WTC11 (cell line): ENCODE measurements around the gene SERTAD2. TPM values are rescaled to one million over a fixed set of nuclear protein-coding genes. Genes with fewer than 3 reads are reported as not detected.

Experiments used
- ATAC-seq: fragments of 200-7000 bp; cut with Tn5 transposase; 2 replicates; pipeline ENCODE4 v1.10.0; 2021; ENCODE audit warnings: mild to moderate bottlenecking, moderate library complexity
- CTCF ChIA-PET: fragments of 300-600 bp; sonication (Branson Sonifier 250); formaldehyde crosslinking; loops from one replicate; lab custom pipeline; 2021; ENCODE audit warnings: antibody characterized with exemption; lab: Charles Lee
- POLR2A ChIA-PET: fragments of 350-600 bp; sonication (Branson Sonifier 250); formaldehyde crosslinking; loops from one replicate; lab custom pipeline; 2021; ENCODE audit warnings: antibody characterized with exemption; lab: Charles Lee
- DNase-seq: peaks from one replicate; pipeline ENCODE4 v3.0.0; 2021; ENCODE audit warnings: low spot score
- H3K27ac Mint-ChIP-seq: 2 replicates; pipeline ENCODE4 v1.8.0; 2021; ENCODE audit warnings: mixed read lengths
- H3K27me3 Mint-ChIP-seq: 2 replicates; pipeline ENCODE4 v1.8.0; 2021; ENCODE audit warnings: low read depth, mild to moderate bottlenecking, moderate library complexity, mixed read lengths
- H3K36me3 Mint-ChIP-seq: 2 replicates; pipeline ENCODE4 v1.8.0; 2021; ENCODE audit warnings: mixed read lengths
- H3K4me1 Mint-ChIP-seq: 2 replicates; pipeline ENCODE4 v1.8.0; 2022; ENCODE audit warnings: mixed read lengths
- H3K4me3 Mint-ChIP-seq: 2 replicates; pipeline ENCODE4 v1.8.0; 2021; ENCODE audit warnings: mild to moderate bottlenecking, moderate library complexity, mixed read lengths
- H3K9me3 Mint-ChIP-seq: 2 replicates; pipeline ENCODE4 v1.8.0; 2021; ENCODE audit warnings: mixed read lengths
- ATF1 ChIP-seq: sonication (generic); formaldehyde crosslinking; IDR thresholded peaks from 2 replicates; pipeline ENCODE4 v1.8.1; 2023; ENCODE audit warnings: mild to moderate bottlenecking, moderate library complexity, missing genetic modification reagents
- CREB1 ChIP-seq: sonication (generic); formaldehyde crosslinking; IDR thresholded peaks from 2 replicates; pipeline ENCODE4 v1.8.0; 2023; ENCODE audit warnings: mild to moderate bottlenecking, missing genetic modification reagents
- ESRRA ChIP-seq: sonication (generic); formaldehyde crosslinking; IDR thresholded peaks from 2 replicates; pipeline ENCODE4 v1.8.1; 2022; ENCODE audit warnings: mild to moderate bottlenecking, missing genetic modification reagents, borderline replicate concordance
- FOXK1 ChIP-seq: sonication (generic); formaldehyde crosslinking; IDR thresholded peaks from 2 replicates; pipeline ENCODE4 v1.8.0; 2022; ENCODE audit warnings: mild to moderate bottlenecking, moderate library complexity, missing genetic modification reagents
- GABPB1 ChIP-seq: sonication (generic); formaldehyde crosslinking; IDR thresholded peaks from 2 replicates; pipeline ENCODE4 v1.8.1; 2023; ENCODE audit warnings: mild to moderate bottlenecking, missing genetic modification reagents
- JUN ChIP-seq: sonication (generic); formaldehyde crosslinking; IDR thresholded peaks from 2 replicates; pipeline ENCODE4 v1.8.0; 2023; ENCODE audit warnings: mild to moderate bottlenecking, missing genetic modification reagents
- NFYB ChIP-seq: sonication (generic); formaldehyde crosslinking; conservative IDR thresholded peaks from 2 replicates; pipeline ENCODE4 v1.8.0; 2022; ENCODE audit warnings: low read depth, missing genetic modification reagents
- TEAD4 ChIP-seq: sonication (generic); formaldehyde crosslinking; IDR thresholded peaks from 2 replicates; pipeline ENCODE4 v1.8.0; 2022; ENCODE audit warnings: mild to moderate bottlenecking, missing genetic modification reagents
- TP53 ChIP-seq: sonication (generic); formaldehyde crosslinking; IDR thresholded peaks from 2 replicates; pipeline ENCODE4 v1.8.1; 2023; ENCODE audit warnings: mild to moderate bottlenecking, missing genetic modification reagents
- ZNF138 ChIP-seq: sonication (generic); formaldehyde crosslinking; conservative IDR thresholded peaks from 2 replicates; pipeline ENCODE4 v1.8.1; 2022; ENCODE audit warnings: mild to moderate bottlenecking, moderate library complexity, missing genetic modification reagents
- ZNF423 ChIP-seq: fragments of 250-450 bp; sonication (Bioruptor Pico); IDR thresholded peaks from 2 replicates; pipeline ENCODE4 v2.1.2; 2022; ENCODE audit warnings: mild to moderate bottlenecking, moderate library complexity
- total RNA-seq: library from RNA; stranded (reverse); gene quantifications from 3 replicates; pipeline ENCODE4 v1.2.3, GENCODE V29; 2021
- TF ChIP-seq, protein P1 (sequence below): sonication (generic); formaldehyde crosslinking; IDR thresholded peaks from 2 replicates; pipeline ENCODE4 v1.8.0; 2022; ENCODE audit warnings: mild to moderate bottlenecking, missing genetic modification reagents
- TF ChIP-seq, protein P2 (sequence below): sonication (generic); formaldehyde crosslinking; IDR thresholded peaks from 2 replicates; pipeline ENCODE4 v1.8.1; 2022; ENCODE audit warnings: mild to moderate bottlenecking, missing genetic modification reagents, moderate library complexity, borderline replicate concordance
- TF ChIP-seq, protein P3 (sequence below): fragments of 250-450 bp; sonication (Bioruptor Pico); IDR thresholded peaks from 2 replicates; pipeline ENCODE4 v1.9.0; 2021; ENCODE audit warnings: mild to moderate bottlenecking
- TF ChIP-seq, protein P4 (sequence below): sonication (generic); formaldehyde crosslinking; IDR thresholded peaks from 2 replicates; pipeline ENCODE4 v1.8.1; 2022; ENCODE audit warnings: mild to moderate bottlenecking, moderate library complexity, missing genetic modification reagents
- TF ChIP-seq, protein P5 (sequence below): sonication (generic); formaldehyde crosslinking; IDR thresholded peaks from 2 replicates; pipeline ENCODE4 v1.8.0; 2023; ENCODE audit warnings: missing genetic modification reagents

Gene SERTAD2
- total RNA-seq, 1 experiment from 2014 or later, result 7.9 TPM

DNA sequence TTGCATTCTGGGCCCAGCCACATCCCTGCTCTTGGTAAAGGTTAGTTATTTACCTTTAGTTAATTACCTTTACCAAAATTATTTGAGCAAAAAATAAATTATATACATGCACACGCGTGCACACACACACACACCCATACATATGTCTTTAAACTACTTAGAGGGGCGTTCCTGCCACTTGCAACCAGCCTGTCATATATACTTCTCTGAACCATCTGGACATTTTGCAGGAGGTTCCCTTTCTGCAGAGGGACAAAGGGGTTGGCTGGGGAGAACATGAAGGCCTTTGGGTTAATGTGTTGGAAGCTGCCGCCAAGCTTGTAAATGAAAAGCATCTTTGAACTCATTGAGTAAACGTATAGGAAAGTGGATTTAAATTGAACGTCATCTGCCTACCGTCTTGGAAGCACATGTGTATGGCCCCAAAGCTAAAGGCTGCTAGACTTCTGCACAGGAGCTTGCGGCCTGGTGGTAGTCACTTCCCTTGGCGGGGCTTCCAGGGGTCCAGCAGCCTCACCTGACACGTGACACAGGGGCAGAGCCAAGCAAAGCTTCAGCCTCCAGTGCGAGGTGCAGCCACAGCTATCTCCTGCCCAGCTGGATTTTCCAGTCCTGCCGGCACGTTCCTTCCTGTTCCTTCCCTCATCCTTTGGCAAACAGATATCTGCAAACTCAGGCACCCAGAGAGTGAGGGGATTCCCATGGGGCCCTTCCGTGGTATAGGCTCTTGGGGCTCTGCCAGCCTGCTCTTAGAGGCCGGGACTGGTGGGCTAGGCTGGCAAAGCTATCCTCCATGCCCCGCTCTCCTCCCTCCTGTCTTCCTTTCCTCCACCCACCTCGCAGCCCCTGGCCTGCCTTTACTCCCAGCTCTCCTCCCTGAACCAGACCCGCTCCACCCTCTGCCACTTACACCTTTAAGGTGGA, 46.1 kb downstream of the SERTAD2 start:
- Mint-ChIP-seq H3K4me3 (peak overlapping the region; percentile 66; the same call in 1 of the 2 replicates), H3K27me3 (peaks cover 32% of the 10 kb centered on the region), H3K27ac (no peak overlapping the region), H3K36me3 (peaks cover 7% of the 10 kb centered on the region), H3K9me3 (peaks cover 15% of the 10 kb centered on the region), H3K4me1 (peaks cover 7% of the 10 kb centered on the region)
- no peak for TF ChIP-seq ESRRA
- no peak for TF ChIP-seq ZNF423 (CRISPR knock-in tag)
- no peak for TF ChIP-seq TEAD4
- TF ChIP-seq, protein P1, sequence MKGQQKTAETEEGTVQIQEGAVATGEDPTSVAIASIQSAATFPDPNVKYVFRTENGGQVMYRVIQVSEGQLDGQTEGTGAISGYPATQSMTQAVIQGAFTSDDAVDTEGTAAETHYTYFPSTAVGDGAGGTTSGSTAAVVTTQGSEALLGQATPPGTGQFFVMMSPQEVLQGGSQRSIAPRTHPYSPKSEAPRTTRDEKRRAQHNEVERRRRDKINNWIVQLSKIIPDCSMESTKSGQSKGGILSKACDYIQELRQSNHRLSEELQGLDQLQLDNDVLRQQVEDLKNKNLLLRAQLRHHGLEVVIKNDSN (CRISPR knock-in tag), result no peak
- TF ChIP-seq, protein P2, sequence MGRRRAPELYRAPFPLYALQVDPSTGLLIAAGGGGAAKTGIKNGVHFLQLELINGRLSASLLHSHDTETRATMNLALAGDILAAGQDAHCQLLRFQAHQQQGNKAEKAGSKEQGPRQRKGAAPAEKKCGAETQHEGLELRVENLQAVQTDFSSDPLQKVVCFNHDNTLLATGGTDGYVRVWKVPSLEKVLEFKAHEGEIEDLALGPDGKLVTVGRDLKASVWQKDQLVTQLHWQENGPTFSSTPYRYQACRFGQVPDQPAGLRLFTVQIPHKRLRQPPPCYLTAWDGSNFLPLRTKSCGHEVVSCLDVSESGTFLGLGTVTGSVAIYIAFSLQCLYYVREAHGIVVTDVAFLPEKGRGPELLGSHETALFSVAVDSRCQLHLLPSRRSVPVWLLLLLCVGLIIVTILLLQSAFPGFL (CRISPR knock-in tag), result no peak
- TF ChIP-seq, protein P3, sequence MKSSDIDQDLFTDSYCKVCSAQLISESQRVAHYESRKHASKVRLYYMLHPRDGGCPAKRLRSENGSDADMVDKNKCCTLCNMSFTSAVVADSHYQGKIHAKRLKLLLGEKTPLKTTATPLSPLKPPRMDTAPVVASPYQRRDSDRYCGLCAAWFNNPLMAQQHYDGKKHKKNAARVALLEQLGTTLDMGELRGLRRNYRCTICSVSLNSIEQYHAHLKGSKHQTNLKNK, result no peak
- TF ChIP-seq, protein P4, sequence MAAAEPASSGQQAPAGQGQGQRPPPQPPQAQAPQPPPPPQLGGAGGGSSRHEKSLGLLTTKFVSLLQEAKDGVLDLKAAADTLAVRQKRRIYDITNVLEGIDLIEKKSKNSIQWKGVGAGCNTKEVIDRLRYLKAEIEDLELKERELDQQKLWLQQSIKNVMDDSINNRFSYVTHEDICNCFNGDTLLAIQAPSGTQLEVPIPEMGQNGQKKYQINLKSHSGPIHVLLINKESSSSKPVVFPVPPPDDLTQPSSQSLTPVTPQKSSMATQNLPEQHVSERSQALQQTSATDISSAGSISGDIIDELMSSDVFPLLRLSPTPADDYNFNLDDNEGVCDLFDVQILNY (CRISPR knock-in tag), result no peak
- TF ChIP-seq ZNF138 (CRISPR knock-in tag), result no peak
- TF ChIP-seq, protein P5, sequence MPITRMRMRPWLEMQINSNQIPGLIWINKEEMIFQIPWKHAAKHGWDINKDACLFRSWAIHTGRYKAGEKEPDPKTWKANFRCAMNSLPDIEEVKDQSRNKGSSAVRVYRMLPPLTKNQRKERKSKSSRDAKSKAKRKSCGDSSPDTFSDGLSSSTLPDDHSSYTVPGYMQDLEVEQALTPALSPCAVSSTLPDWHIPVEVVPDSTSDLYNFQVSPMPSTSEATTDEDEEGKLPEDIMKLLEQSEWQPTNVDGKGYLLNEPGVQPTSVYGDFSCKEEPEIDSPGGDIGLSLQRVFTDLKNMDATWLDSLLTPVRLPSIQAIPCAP (CRISPR knock-in tag), result no peak
- no peak for TF ChIP-seq GABPB1
- TF ChIP-seq FOXK1, result no peak
- TF ChIP-seq JUN (CRISPR knock-in tag), result no peak
- no peak for TF ChIP-seq TP53
- TF ChIP-seq ATF1 (CRISPR knock-in tag), result no peak
- no peak for ATAC-seq
- ChIA-PET POLR2A (interaction anchor here (1.7 kb wide), 1 partner anchor 10 kb away, joined by 8 read pairs; no protein-coding TSS in a partner anchor), CTCF (interaction anchor here (0.9 to 4.5 kb wide), 26 partner anchors 10 to 315 kb away, joined by 3 to 50 read pairs (median 6); partner anchors contain the start of genes AFTPH and SERTAD2)
- DNase-seq, result no peak

DNA sequence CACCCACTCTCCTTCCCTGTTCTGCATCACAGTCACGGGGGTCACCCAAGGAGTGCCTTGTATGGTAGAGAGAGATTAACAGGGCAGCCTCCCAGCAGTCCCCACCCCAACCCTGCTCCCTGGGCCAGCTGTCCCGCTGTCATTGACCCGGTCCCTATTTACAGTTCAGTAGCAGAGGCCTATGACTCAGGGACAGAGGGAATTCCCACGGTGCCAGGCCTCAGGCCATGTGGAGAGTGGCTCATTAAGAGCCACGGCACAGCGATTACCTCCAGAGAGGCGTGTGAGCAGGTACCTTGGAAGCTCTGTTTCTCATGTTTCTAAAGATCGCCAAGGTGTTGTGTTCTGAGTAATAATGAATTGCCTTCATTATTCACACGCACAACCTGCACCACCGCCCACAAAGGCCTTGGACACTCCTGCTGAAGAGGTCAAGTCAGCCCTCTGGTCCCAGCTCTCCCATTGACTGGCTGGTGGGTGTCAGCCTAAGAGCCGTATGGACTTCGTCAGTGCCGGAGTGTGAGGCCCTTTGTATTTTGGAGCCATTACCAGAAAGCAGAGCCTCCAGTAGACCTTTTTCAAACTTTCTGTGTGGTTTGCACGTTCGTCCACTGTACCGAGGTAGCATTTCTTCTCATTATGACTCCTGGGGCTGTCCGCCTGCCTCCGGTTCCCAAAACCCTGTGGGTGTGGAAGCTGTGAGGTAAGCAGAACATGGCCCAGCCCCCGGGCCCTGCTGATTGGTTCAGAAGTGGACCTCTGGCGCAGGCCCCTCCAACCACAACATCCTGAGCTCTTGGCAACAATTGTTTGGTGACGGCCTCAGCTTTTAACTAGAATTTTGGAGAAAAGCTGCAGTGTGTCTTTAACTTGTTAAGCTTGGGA, 47.0 kb downstream of the SERTAD2 start:
- Mint-ChIP-seq H3K9me3 (peaks cover 15% of the 10 kb centered on the region), H3K4me3 (no peak overlapping the region), H3K27ac (no peak overlapping the region), H3K27me3 (peaks cover 30% of the 10 kb centered on the region), H3K4me1 (peaks cover 7% of the 10 kb centered on the region), H3K36me3 (peaks cover 7% of the 10 kb centered on the region)
- TF ChIP-seq NFYB (CRISPR knock-in tag) (peak; percentile 47), CREB1 (CRISPR knock-in tag) (no peak)
- DNase-seq, result peak; percentile 69
- CTCF ChIA-PET, result interaction anchor here (0.6 to 4.5 kb wide), 25 partner anchors 11 to 316 kb away, joined by 3 to 50 read pairs (median 6); partner anchors contain the start of genes AFTPH and SERTAD2
- peak; percentile 75 for ATAC-seq
- POLR2A ChIA-PET, result interaction anchor here (1.7 kb wide), 1 partner anchor 10 kb away, joined by 8 read pairs; no protein-coding TSS in a partner anchor
